Keratinocyte (primary cell): ENCODE measurements around the gene CCL22.

ENCODE experiments used
- EZH2 ChIP-seq: IDR thresholded peaks from one replicate; pipeline ENCODE4 v1.6.1; 2012; ENCODE audit warnings: inconsistent platforms, mild to moderate bottlenecking, low read length, moderate library complexity
- TF ChIP-seq, protein P1 (sequence below), 3 experiments: IDR thresholded peaks in 1 of 3; conservative IDR thresholded peaks in 1 of 3; optimal IDR thresholded peaks in 1 of 3; 2 replicates in 2 of 3; 3 replicates in 1 of 3; pipeline versions ENCODE3 to v1.5.1; 2011; ENCODE audit warnings: low read length in 3 of 3, mild to moderate bottlenecking in 3 of 3, moderate library complexity in 2 of 3, control low read depth in 1 of 3, inconsistent platforms in 1 of 3; ENCODE audit not compliant: insufficient read depth in 2 of 3; ENCODE audit errors: extremely low read depth in 1 of 3

DNA sequence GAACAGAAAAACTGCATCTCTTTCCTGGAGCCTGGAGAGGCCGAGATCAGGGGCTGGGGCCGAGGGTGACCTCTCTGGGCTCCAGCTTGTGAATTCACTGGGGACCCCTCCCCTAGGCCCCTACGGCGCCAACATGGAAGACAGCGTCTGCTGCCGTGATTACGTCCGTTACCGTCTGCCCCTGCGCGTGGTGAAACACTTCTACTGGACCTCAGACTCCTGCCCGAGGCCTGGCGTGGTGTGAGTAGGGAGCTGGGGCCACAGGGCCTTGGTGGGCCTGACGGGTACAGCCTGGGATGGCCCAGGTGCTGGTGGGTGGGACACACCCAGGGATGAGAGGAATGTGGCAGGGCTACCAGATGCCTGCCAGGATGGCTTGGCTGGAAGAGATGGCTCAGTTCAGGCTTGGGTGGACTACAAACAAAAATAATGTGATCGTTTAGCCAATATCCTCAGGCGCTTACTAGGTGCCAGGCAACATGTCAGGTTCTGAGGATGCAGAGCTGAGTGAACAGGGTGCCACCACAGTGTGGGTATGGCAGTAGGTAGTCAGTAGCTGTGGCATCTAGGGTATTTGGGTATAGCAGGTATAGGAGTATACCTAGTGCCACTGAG is 1.8 kb downstream of the CCL22 start:
- TF ChIP-seq, protein P1, sequence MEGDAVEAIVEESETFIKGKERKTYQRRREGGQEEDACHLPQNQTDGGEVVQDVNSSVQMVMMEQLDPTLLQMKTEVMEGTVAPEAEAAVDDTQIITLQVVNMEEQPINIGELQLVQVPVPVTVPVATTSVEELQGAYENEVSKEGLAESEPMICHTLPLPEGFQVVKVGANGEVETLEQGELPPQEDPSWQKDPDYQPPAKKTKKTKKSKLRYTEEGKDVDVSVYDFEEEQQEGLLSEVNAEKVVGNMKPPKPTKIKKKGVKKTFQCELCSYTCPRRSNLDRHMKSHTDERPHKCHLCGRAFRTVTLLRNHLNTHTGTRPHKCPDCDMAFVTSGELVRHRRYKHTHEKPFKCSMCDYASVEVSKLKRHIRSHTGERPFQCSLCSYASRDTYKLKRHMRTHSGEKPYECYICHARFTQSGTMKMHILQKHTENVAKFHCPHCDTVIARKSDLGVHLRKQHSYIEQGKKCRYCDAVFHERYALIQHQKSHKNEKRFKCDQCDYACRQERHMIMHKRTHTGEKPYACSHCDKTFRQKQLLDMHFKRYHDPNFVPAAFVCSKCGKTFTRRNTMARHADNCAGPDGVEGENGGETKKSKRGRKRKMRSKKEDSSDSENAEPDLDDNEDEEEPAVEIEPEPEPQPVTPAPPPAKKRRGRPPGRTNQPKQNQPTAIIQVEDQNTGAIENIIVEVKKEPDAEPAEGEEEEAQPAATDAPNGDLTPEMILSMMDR (optimal IDR thresholded peaks at IDR 0.05 in 1 of 3, IDR thresholded peaks at IDR 0.05 in 1 of 3, conservative IDR thresholded peaks at IDR 0.05 in 1 of 3; ENCODE audit: extremely low read depth in 1 of 3, insufficient read depth in 2 of 3, low read length in 3 of 3) = no peak
- no peak for TF ChIP-seq EZH2
